ENCODE data around the gene MAP3K7.

DNA sequence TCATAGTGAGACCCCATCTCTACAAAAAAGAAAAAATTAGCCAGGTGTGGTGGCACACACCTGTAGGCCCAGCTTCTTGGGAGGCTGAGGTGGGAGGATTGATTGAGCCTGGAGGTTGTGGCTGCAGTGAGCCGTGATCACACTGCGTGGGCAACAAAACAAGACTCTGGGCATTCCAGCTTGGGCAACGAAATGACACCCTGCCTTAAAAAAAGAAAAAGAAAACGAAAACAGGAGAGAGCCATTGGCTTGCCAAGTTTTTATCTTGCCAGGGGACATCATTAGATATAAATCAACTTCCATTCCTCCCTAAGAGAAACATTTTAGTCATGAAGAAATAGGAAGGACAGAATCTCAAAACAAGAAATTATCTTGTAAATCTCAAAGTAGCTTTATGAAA lies 109.5 kb downstream of the MAP3K7 start:
- TF ChIP-seq, protein P1, sequence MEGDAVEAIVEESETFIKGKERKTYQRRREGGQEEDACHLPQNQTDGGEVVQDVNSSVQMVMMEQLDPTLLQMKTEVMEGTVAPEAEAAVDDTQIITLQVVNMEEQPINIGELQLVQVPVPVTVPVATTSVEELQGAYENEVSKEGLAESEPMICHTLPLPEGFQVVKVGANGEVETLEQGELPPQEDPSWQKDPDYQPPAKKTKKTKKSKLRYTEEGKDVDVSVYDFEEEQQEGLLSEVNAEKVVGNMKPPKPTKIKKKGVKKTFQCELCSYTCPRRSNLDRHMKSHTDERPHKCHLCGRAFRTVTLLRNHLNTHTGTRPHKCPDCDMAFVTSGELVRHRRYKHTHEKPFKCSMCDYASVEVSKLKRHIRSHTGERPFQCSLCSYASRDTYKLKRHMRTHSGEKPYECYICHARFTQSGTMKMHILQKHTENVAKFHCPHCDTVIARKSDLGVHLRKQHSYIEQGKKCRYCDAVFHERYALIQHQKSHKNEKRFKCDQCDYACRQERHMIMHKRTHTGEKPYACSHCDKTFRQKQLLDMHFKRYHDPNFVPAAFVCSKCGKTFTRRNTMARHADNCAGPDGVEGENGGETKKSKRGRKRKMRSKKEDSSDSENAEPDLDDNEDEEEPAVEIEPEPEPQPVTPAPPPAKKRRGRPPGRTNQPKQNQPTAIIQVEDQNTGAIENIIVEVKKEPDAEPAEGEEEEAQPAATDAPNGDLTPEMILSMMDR (conservative IDR thresholded peaks at IDR 0.05; ENCODE audit: low read depth, low read length) = no peak
- TF ChIP-seq EZH2 (IDR thresholded peaks at IDR 0.05; ENCODE audit: low read length, unreplicated experiment) (no peak), EZH2phosphoT487 (IDR thresholded peaks at IDR 0.05; ENCODE audit: borderline replicate concordance, low read length) (no peak)
